ENCODE data around the gene PRPF38B. TPM values are rescaled to one million over a fixed set of nuclear protein-coding genes. Genes with fewer than 3 reads are reported as not detected.

Gene PRPF38B
- total RNA-seq, 2 experiments from 2014 or later = 114 to 120 TPM

- H3K4me3 ChIP-seq (ENCODE audit: low read length) = no peak overlapping the region
- H3K27me3 ChIP-seq (ENCODE audit: control insufficient read depth in 1 of 2, insufficient read depth in 2 of 2, low read length in 2 of 2) = no peaks in the 10 kb centered on the region
- Mint-ChIP-seq H3K4me1 (ENCODE audit: low read depth) (peaks cover 62% of the 10 kb centered on the region), H3K9me3 (no peaks in the 10 kb centered on the region), H3K36me3 (ENCODE audit: low read depth) (peaks cover 61% of the 10 kb centered on the region), H3K27me3 (no peaks in the 10 kb centered on the region), H3K27ac (no peak overlapping the region), H3K4me3 (peak overlapping the region; percentile 12)
- H3K4me1 ChIP-seq (ENCODE audit: insufficient read depth, low read length) = peaks cover 14% of the 10 kb centered on the region
- POLR2A ChIA-PET = no interaction called here
- TF ChIP-seq, protein P1, sequence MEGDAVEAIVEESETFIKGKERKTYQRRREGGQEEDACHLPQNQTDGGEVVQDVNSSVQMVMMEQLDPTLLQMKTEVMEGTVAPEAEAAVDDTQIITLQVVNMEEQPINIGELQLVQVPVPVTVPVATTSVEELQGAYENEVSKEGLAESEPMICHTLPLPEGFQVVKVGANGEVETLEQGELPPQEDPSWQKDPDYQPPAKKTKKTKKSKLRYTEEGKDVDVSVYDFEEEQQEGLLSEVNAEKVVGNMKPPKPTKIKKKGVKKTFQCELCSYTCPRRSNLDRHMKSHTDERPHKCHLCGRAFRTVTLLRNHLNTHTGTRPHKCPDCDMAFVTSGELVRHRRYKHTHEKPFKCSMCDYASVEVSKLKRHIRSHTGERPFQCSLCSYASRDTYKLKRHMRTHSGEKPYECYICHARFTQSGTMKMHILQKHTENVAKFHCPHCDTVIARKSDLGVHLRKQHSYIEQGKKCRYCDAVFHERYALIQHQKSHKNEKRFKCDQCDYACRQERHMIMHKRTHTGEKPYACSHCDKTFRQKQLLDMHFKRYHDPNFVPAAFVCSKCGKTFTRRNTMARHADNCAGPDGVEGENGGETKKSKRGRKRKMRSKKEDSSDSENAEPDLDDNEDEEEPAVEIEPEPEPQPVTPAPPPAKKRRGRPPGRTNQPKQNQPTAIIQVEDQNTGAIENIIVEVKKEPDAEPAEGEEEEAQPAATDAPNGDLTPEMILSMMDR (IDR thresholded peaks at IDR 0.05) = no peak
- no peak for ATAC-seq (ENCODE audit: poor library complexity)
- H3K9me3 ChIP-seq (ENCODE audit: control insufficient read depth in 1 of 2, insufficient read depth in 1 of 2, low read length in 2 of 2) = no peaks in the 10 kb centered on the region
- H3K27ac ChIP-seq (ENCODE audit: low read depth in 1 of 2, low read length in 2 of 2) = no peak overlapping the region
- intact Hi-C loops (cut with DNase I, micrococcal nuclease) = no loop called here
- H3K36me3 ChIP-seq (ENCODE audit: insufficient read depth, low read length) = peaks cover 42% of the 10 kb centered on the region
- DNase-seq = no peak
- CTCF ChIA-PET = interaction anchor here (0.6 kb wide), 1 partner anchor 15 kb away, joined by 3 read pairs; no protein-coding TSS in a partner anchor
These were observed 58.5 kb downstream of the PRPF38B start for GRCh38 chr1:108750476-108751181.

Other genes starting within 250 kb of the PRPF38B start
- not detected for gene NBPF6, start 242.0 kb upstream of the PRPF38B start, total RNA-seq
- gene EEIG2, start 132.2 kb upstream of the PRPF38B start, total RNA-seq = 10 to 100 TPM; 11.6 to 12.2 TPM
- gene HENMT1, start 31.2 kb upstream of the PRPF38B start, total RNA-seq = 1 to 10 TPM; 6.3 to 8.2 TPM
- gene FNDC7, start 20.6 kb downstream of the PRPF38B start, total RNA-seq = under 1 TPM; 0.19 to 0.42 TPM
- 10 to 100 TPM; 41.6 to 50.5 TPM for gene STXBP3, start 54.4 kb downstream of the PRPF38B start, total RNA-seq
- not detected for gene AKNAD1, start 164.8 kb downstream of the PRPF38B start, total RNA-seq
- gene GPSM2, start 184.7 kb downstream of the PRPF38B start, total RNA-seq = under 1 TPM; 0.33 to 0.36 TPM